ENCODE measurements around the gene BCLAF3. TPM values are rescaled to one million over a fixed set of nuclear protein-coding genes. Genes with fewer than 3 reads are reported as not detected.

The BCLAF3 gene
- 7.4 and 9.7 TPM in 2 replicates for total RNA-seq (ENCODE audit: low replicate concordance)

DNA sequence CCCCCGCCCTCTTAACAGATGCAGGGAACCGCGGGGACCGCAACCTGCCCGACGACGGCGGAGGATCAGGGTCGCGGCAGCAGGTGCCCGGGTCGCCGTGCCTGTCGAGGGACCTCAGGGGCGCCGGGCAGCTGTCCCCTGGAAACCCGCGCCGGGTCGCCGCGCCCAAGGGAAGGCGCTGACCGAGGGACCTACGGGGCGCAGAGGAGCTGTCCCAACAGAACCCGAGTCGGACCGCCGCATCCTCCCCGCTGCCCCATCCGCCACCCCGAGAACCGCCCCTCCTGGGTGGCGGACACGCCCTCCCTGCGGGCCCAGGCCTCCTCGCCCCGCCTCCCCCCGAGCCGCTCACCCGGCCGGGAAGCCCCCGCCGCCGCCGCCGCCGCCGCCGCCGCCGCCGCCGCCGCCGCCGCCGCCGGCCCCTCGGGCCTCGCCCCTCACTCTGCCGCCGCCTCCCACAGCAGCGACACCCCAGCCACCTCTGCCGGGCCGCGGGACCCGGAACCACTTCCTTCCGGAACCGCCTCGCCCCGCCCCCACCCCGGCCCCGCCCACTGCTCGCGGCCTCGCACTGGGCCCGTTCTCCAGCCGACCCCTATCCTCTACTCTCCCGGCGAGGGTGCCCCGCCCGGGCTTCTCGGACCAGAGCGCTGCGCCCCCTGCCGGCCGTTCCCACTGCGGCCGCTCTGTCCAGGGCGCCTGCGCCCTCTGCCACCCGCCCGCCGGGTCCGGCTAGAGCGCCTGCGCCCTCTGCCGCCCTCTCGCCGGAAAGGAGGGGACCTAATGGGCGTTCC, at the start of gene BCLAF3:
Gene BCLAF3, minus strand, starts transcription at position 506 of the 794 bp plus-strand sequence. CDS start 20,797 bp downstream, outside the sequence.
- H3K9me3 Mint-ChIP-seq: peaks cover 9% of the 10 kb centered on the region
- no peak for TF ChIP-seq EZH2phosphoT487 (IDR thresholded peaks at IDR 0.05)
- TF ChIP-seq, protein P1, sequence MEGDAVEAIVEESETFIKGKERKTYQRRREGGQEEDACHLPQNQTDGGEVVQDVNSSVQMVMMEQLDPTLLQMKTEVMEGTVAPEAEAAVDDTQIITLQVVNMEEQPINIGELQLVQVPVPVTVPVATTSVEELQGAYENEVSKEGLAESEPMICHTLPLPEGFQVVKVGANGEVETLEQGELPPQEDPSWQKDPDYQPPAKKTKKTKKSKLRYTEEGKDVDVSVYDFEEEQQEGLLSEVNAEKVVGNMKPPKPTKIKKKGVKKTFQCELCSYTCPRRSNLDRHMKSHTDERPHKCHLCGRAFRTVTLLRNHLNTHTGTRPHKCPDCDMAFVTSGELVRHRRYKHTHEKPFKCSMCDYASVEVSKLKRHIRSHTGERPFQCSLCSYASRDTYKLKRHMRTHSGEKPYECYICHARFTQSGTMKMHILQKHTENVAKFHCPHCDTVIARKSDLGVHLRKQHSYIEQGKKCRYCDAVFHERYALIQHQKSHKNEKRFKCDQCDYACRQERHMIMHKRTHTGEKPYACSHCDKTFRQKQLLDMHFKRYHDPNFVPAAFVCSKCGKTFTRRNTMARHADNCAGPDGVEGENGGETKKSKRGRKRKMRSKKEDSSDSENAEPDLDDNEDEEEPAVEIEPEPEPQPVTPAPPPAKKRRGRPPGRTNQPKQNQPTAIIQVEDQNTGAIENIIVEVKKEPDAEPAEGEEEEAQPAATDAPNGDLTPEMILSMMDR (IDR thresholded peaks at IDR 0.05): peak; percentile 74

DNA sequence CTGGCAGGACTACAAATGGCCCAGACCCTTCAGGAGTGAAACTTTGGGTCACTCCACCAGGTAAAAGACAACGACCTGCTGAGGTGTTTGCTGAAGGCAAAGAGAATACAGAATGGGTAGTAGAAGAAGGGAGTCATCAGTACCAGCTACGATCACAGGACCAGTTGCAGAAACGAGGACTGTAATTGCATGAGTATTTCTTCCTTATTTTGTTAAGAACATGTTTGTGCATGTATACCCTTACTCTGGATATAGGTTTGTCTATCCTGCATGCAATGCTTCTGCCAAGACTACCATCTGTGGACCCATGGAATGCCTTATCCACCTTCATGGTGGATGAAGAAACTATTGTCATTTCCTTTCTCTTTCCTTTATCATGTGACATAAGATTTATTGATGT, 48.1 kb upstream of the BCLAF3 start:
- Histone ChIP-seq H3K27ac (no peak overlapping the region), H3K9me3 (ENCODE audit: low read depth) (peaks cover 5% of the 10 kb centered on the region), H3K36me3 (no peaks in the 10 kb centered on the region), H3K9ac (no peak overlapping the region), H3K27me3 (no peaks in the 10 kb centered on the region), H3K4me2 (no peak overlapping the region), H4K20me1 (ENCODE audit: low read depth) (no peaks in the 10 kb centered on the region), H2AFZ (replicated peaks) (no peak overlapping the region), H3K4me1 (no peaks in the 10 kb centered on the region), H3F3A (ENCODE audit: low read depth) (no peaks in the 10 kb centered on the region), H3K79me2 (ENCODE audit: low read depth) (no peaks in the 10 kb centered on the region), H3K4me3 (no peak overlapping the region)
- no peak overlapping the region for H3K27ac Mint-ChIP-seq
- H3K27me3 Mint-ChIP-seq (ENCODE audit: insufficient read depth, low read depth): peaks cover 2% of the 10 kb centered on the region
- DNase-seq (ENCODE audit: low spot score): no peak
- peaks cover 14% of the 10 kb centered on the region for H3K9me3 Mint-ChIP-seq
- H3K4me3 Mint-ChIP-seq: no peak overlapping the region
- no peaks in the 10 kb centered on the region for H3K36me3 Mint-ChIP-seq
- no peak for TF ChIP-seq EZH2phosphoT487 (IDR thresholded peaks at IDR 0.05)
- TF ChIP-seq, protein P1 (IDR thresholded peaks at IDR 0.05): no peak
- TF ChIP-seq EZH2 (IDR thresholded peaks at IDR 0.05): no peak
- no peaks in the 10 kb centered on the region for H3K4me1 Mint-ChIP-seq

More for the DNA sequence above, at the start of gene BCLAF3:
- Histone ChIP-seq H4K20me1 (ENCODE audit: low read depth) (no peaks in the 10 kb centered on the region), H3K4me3 (peak within 1 kb of the TSS; percentile 77), H3K4me1 (no peaks in the 10 kb centered on the region), H2AFZ (replicated peaks) (peak within 1 kb of the TSS; percentile 63), H3K4me2 (peak within 1 kb of the TSS; percentile 77), H3K27me3 (no peaks in the 10 kb centered on the region), H3K27ac (no peak within 1 kb of the TSS), H3K79me2 (ENCODE audit: low read depth) (peaks cover 10% of the 10 kb centered on the region), H3K9ac (no peak within 1 kb of the TSS), H3K9me3 (ENCODE audit: low read depth) (no peaks in the 10 kb centered on the region), H3K36me3 (no peaks in the 10 kb centered on the region), H3F3A (ENCODE audit: low read depth) (no peaks in the 10 kb centered on the region)
- peaks cover 6% of the 10 kb centered on the region for H3K36me3 Mint-ChIP-seq
- peak within 1 kb of the TSS; percentile 91 for H3K4me3 Mint-ChIP-seq
- peak; percentile 94 for DNase-seq (ENCODE audit: low spot score)
- peaks cover 3% of the 10 kb centered on the region for H3K27me3 Mint-ChIP-seq (ENCODE audit: insufficient read depth, low read depth)
- peaks cover 5% of the 10 kb centered on the region for H3K4me1 Mint-ChIP-seq
- no peak within 1 kb of the TSS for H3K27ac Mint-ChIP-seq

- no peaks in the 10 kb centered on the region for H3K36me3 Mint-ChIP-seq
Observed at GRCh38 chrX:20037186-20037585, 46.3 kb upstream of the BCLAF3 start.

More at GRCh38 chrX:20037186-20037585, 46.3 kb upstream of the BCLAF3 start:
- no peak overlapping the region for H3K4me2 ChIP-seq
- no peak for TF ChIP-seq EZH2phosphoT487 (IDR thresholded peaks at IDR 0.05)
- TF ChIP-seq, protein P1 (IDR thresholded peaks at IDR 0.05): no peak
- TF ChIP-seq EZH2 (IDR thresholded peaks at IDR 0.05): no peak
- peaks cover 5% of the 10 kb centered on the region for H3K9me3 ChIP-seq (ENCODE audit: low read depth)
- H3K9ac ChIP-seq: no peak overlapping the region
- H3K79me2 ChIP-seq (ENCODE audit: low read depth): no peaks in the 10 kb centered on the region
- H3K4me1 ChIP-seq: no peaks in the 10 kb centered on the region
- no peaks in the 10 kb centered on the region for H3K27me3 ChIP-seq
- H3K4me1 Mint-ChIP-seq: no peaks in the 10 kb centered on the region
- no peaks in the 10 kb centered on the region for H3K36me3 ChIP-seq
- no peaks in the 10 kb centered on the region for H3F3A ChIP-seq (ENCODE audit: low read depth)
- H4K20me1 ChIP-seq (ENCODE audit: low read depth): no peaks in the 10 kb centered on the region
- H3K4me3 Mint-ChIP-seq: no peak overlapping the region
- no peak overlapping the region for H3K27ac ChIP-seq
- H3K4me3 ChIP-seq: no peak overlapping the region
- DNase-seq (ENCODE audit: low spot score): no peak
- H3K27me3 Mint-ChIP-seq (ENCODE audit: insufficient read depth, low read depth): peaks cover 5% of the 10 kb centered on the region
- H3K9me3 Mint-ChIP-seq: peaks cover 12% of the 10 kb centered on the region
- H3K27ac Mint-ChIP-seq: no peak overlapping the region
- H2AFZ ChIP-seq (replicated peaks): no peak overlapping the region

Data from neural progenitor cell (in vitro differentiated cells).